Measurements from ENCODE around the gene PTPN9. TPM values are rescaled to one million over a fixed set of nuclear protein-coding genes. Genes with fewer than 3 reads are reported as not detected.

The PTPN9 gene
- 39.6 to 53.9 TPM (median 50.2 TPM) in 5 replicates for total RNA-seq (2022; extraction: Qiagen RNA extraction)

GRCh38 chr15:75578948-75579920 lies at the start of gene PTPN9:
TSS of gene PTPN9 (minus strand) at chr15:75579315. CDS start at chr15:75578776, 539 bp downstream.

GRCh38 chr15:75625542-75626347 lies 46.6 kb upstream of the PTPN9 start, which contains the start of gene SNUPN:
TSS of gene SNUPN (minus strand) at chr15:75625725. CDS start at chr15:75621051, 4,674 bp downstream.

GRCh38 chr15:75451674-75452363 lies 127.3 kb downstream of the PTPN9 start, which contains the start of gene SIN3A:
TSS of gene SIN3A (minus strand) at chr15:75451690. CDS start at chr15:75430375, 21,315 bp downstream.

Other genes with a start within 250 kb of the PTPN9 start
- 126 to 204 TPM (median 147 TPM) in 5 replicates for gene COMMD4, start 243.3 kb downstream of the PTPN9 start, total RNA-seq (2022; extraction: Qiagen RNA extraction)
- gene NEIL1, start 232.3 kb downstream of the PTPN9 start, total RNA-seq (2022; extraction: Qiagen RNA extraction) = 0.82 to 2.6 TPM (median 2.1 TPM) in 5 replicates
- gene MAN2C1, start 210.7 kb downstream of the PTPN9 start, total RNA-seq (2022; extraction: Qiagen RNA extraction) = 36.7 to 85.3 TPM (median 66.1 TPM) in 5 replicates
- gene SIN3A, start 127.6 kb downstream of the PTPN9 start, total RNA-seq (2022; extraction: Qiagen RNA extraction) = 27.1 to 39.9 TPM (median 32.3 TPM) in 5 replicates
- 29.0 to 31.8 TPM (median 30.8 TPM) in 5 replicates for gene SNUPN, start 46.4 kb upstream of the PTPN9 start, total RNA-seq (2022; extraction: Qiagen RNA extraction)
- 90.4 to 117 TPM (median 108 TPM) in 5 replicates for gene IMP3, start 60.9 kb upstream of the PTPN9 start, total RNA-seq (2022; extraction: Qiagen RNA extraction)
- 12.2 to 17.0 TPM (median 15.4 TPM) in 5 replicates for gene SNX33, start 68.6 kb upstream of the PTPN9 start, total RNA-seq (2022; extraction: Qiagen RNA extraction)
- gene CSPG4, start 133.5 kb upstream of the PTPN9 start, total RNA-seq (2022; extraction: Qiagen RNA extraction) = 0.06 to 0.18 TPM (median 0.11 TPM) in 5 replicates

All from A549 treated with dexamethasone at 1 μM for 4 hours (cell line).